ENCODE measurements around the gene B4GALNT2. TPM values are rescaled to one million over a fixed set of nuclear protein-coding genes. Genes with fewer than 3 reads are reported as not detected.

B4GALNT2 gene
- total and polyA plus RNA-seq, 8 donors = 1.1 to 41.7 (median 2.2) TPM; not detected in 1

DNA sequence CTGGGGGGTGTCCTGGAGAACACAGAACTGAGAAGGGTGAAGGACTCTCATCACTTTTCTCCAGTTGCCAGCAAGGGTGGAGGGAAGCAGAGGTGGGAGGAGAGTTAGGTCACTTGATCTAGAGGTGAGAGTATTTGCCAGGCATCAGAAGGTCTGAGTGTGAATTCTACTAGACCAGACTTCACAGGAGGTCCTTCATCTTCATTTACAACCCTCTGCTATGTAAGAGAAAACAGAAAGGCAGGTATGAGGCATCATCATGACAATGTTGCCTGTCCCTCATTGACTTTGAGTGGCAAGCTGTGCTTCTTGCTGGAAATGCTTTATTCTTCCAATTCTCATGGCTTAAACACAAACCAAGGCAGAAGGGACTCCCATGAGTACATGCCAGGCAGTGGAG lies 45.9 kb upstream of the B4GALNT2 start:
- H3K9me3 ChIP-seq = no peaks in the 10 kb centered on the region
- TF ChIP-seq, protein P1, sequence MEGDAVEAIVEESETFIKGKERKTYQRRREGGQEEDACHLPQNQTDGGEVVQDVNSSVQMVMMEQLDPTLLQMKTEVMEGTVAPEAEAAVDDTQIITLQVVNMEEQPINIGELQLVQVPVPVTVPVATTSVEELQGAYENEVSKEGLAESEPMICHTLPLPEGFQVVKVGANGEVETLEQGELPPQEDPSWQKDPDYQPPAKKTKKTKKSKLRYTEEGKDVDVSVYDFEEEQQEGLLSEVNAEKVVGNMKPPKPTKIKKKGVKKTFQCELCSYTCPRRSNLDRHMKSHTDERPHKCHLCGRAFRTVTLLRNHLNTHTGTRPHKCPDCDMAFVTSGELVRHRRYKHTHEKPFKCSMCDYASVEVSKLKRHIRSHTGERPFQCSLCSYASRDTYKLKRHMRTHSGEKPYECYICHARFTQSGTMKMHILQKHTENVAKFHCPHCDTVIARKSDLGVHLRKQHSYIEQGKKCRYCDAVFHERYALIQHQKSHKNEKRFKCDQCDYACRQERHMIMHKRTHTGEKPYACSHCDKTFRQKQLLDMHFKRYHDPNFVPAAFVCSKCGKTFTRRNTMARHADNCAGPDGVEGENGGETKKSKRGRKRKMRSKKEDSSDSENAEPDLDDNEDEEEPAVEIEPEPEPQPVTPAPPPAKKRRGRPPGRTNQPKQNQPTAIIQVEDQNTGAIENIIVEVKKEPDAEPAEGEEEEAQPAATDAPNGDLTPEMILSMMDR (IDR thresholded peaks at IDR 0.05) = no peak
- TF ChIP-seq POLR2A (IDR thresholded peaks at IDR 0.05) (no peak), POLR2AphosphoS5 (IDR thresholded peaks at IDR 0.05) (no peak), EP300 (IDR thresholded peaks at IDR 0.05) (no peak)
- peaks cover 0 to 34% (median 0%) of the 10 kb centered on the region in 3 donors for H3K27me3 ChIP-seq
- H3K4me3 ChIP-seq = no peak overlapping the region
- DNase-seq = no peak
- H3K4me1 ChIP-seq = no peaks in the 10 kb centered on the region
- intact Hi-C loops (cut with DNase I; ENCODE audit: low total_unique reads) = no loop called here
- no peaks in the 10 kb centered on the region for H3K36me3 ChIP-seq
- H3K27ac ChIP-seq = no peak overlapping the region

DNA sequence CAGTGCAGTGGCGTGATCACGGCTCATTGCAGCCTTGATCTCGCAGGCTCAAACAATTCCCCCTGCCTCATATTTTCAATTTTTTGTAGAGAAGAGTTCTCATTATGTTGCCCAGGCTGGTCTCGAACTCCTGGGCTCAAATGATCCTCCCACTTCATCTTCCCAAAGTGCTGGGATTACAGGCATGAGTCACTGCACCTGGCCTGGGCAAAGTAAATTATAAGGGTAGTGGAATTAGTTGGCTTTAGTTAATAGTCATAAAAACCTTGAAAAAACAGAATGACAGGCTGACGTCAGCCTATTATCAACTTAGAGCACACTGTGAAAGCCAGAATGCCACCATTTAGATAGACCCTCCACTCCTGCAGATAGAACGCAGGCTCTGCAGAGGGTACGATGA lies 43.5 kb upstream of the B4GALNT2 start:
- Histone ChIP-seq H3K27ac (no peak overlapping the region), H3K9me3 (no peaks in the 10 kb centered on the region), H3K4me1 (no peaks in the 10 kb centered on the region), H3K27me3 (peaks cover 0 to 27% (median 0%) of the 10 kb centered on the region in 3 donors), H3K36me3 (no peaks in the 10 kb centered on the region), H3K4me3 (no peak overlapping the region)
- intact Hi-C loops (cut with DNase I; ENCODE audit: low total_unique reads) = no loop called here
- WGBS, 5 donors = 84 to 97% (median 92%) methylated on average over 7 of the region's 7 CpGs
- no peak for DNase-seq
- TF ChIP-seq POLR2A (IDR thresholded peaks at IDR 0.05) = no peak
- no peak for TF ChIP-seq EP300 (IDR thresholded peaks at IDR 0.05)
- TF ChIP-seq, protein P1 (IDR thresholded peaks at IDR 0.05) = no peak
- no peak for TF ChIP-seq POLR2AphosphoS5 (IDR thresholded peaks at IDR 0.05)

DNA sequence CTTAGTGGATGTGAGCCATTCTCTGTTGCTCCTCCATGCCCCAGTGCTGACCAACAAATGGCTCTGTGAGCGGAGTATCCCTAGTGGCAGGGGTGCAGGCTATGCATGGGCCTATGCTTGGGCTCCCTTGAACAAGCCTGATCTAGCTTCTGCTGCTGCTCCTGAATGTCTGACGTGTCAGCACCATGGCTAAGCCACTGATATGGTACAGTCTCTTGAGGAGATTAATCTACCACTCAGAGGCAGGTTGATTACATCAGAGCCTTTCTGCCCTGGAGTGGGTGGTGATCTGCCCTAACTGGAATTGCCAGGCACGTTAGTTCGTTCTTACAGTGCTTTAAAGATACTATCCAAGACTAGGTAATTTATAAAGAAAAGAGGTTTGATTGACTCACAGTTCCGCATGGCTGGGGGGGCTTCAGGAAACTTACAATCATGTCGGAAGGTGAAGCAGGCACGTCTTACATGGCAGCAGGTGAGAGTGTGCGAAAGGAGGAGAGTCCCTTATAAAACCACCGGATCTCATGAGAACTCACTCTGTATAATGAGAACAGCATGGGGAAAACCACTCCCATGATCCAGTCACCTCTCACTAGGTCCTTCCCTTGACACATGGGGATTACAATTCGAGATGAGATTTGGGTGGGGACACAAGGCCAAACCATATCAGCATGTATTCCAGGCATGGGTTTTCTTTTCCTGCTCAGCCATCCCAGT lies 41.5 kb upstream of the B4GALNT2 start:
- Histone ChIP-seq H3K4me1 (no peaks in the 10 kb centered on the region), H3K36me3 (no peaks in the 10 kb centered on the region), H3K27ac (no peak overlapping the region), H3K9me3 (no peaks in the 10 kb centered on the region), H3K27me3 (peaks cover 0 to 22% (median 0%) of the 10 kb centered on the region in 3 donors), H3K4me3 (no peak overlapping the region)
- intact Hi-C loops (cut with DNase I; ENCODE audit: low total_unique reads) = no loop called here
- 74 to 91% (median 80%) methylated on average over 10 of the region's 10 CpGs for WGBS, 5 donors
- DNase-seq = no peak
- TF ChIP-seq EP300 (IDR thresholded peaks at IDR 0.05) = no peak
- TF ChIP-seq POLR2AphosphoS5 (IDR thresholded peaks at IDR 0.05) = no peak
- TF ChIP-seq POLR2A (IDR thresholded peaks at IDR 0.05) = no peak
- TF ChIP-seq, protein P1 (IDR thresholded peaks at IDR 0.05) = no peak

DNA sequence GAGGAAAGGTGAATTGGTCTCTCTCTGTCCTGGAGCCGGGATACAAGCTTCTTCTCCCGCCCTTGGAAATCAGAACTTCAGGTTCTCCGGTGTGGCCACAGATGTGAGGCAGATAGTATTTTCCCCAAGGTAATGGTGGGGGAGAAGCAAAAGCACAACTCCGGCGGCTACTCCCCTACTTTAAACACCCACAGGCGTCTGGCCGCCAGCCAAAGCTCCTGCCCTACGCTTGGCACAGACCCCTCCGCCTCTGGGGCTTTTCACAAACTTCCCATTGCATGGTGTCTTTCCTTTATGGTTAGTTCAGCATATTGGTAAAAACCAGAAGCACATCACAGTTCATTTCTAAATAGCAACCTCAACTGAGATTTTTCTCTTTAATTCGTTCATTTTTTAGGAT lies 39.4 kb upstream of the B4GALNT2 start:
- Histone ChIP-seq H3K27ac (no peak overlapping the region), H3K27me3 (peaks cover 0 to 8% (median 0%) of the 10 kb centered on the region in 3 donors), H3K9me3 (no peaks in the 10 kb centered on the region), H3K36me3 (no peaks in the 10 kb centered on the region), H3K4me1 (no peaks in the 10 kb centered on the region), H3K4me3 (no peak overlapping the region)
- WGBS, 5 donors = 34 to 48% (median 39%) methylated on average over 10 of the region's 10 CpGs
- intact Hi-C loops (cut with DNase I; ENCODE audit: low total_unique reads) = no loop called here
- peak; percentile 31 to 40 for DNase-seq
- TF ChIP-seq POLR2A (IDR thresholded peaks at IDR 0.05) (no peak), POLR2AphosphoS5 (IDR thresholded peaks at IDR 0.05) (no peak), EP300 (IDR thresholded peaks at IDR 0.05) (no peak)
- TF ChIP-seq, protein P1 (IDR thresholded peaks at IDR 0.05) = no peak
